Measurements from ENCODE around the gene PRLR.

Gene PRLR

DNA sequence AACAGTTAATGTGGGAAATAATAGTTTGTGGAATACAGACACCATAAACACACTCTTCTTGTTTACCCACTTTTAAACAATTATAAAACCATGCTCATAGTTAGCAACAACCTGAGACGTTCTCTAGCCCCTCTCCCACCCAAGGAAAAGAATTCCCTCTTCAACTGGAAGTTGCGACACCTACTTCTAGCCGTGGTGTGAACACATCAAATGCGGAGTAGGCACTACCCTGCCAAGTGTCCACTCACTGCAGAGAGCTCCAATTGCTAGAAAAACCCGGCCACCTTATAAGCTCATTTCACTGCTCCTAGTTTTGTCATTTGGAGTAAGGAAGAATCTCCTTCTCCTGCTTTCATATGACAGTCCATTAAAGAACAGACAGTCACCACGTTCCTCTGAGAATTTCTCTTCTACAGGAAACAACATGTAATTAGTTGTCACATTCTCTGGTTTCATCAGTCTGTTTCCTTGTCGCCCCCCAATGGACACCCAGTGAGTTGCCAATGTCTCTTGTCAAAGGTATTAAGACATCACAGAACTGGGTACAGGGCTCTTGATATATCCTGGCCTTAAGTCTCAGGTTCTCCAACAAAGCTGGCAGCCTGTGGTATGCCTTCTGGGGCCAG is 47.3 kb downstream of the PRLR start:
- TF ChIP-seq ZFX (IDR thresholded peaks at IDR 0.05; ENCODE audit: borderline replicate concordance) = no peak
- TF ChIP-seq, protein P1, sequence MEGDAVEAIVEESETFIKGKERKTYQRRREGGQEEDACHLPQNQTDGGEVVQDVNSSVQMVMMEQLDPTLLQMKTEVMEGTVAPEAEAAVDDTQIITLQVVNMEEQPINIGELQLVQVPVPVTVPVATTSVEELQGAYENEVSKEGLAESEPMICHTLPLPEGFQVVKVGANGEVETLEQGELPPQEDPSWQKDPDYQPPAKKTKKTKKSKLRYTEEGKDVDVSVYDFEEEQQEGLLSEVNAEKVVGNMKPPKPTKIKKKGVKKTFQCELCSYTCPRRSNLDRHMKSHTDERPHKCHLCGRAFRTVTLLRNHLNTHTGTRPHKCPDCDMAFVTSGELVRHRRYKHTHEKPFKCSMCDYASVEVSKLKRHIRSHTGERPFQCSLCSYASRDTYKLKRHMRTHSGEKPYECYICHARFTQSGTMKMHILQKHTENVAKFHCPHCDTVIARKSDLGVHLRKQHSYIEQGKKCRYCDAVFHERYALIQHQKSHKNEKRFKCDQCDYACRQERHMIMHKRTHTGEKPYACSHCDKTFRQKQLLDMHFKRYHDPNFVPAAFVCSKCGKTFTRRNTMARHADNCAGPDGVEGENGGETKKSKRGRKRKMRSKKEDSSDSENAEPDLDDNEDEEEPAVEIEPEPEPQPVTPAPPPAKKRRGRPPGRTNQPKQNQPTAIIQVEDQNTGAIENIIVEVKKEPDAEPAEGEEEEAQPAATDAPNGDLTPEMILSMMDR (IDR thresholded peaks at IDR 0.05) = peak; percentile 69
- H3K27ac ChIP-seq = no peak overlapping the region

DNA sequence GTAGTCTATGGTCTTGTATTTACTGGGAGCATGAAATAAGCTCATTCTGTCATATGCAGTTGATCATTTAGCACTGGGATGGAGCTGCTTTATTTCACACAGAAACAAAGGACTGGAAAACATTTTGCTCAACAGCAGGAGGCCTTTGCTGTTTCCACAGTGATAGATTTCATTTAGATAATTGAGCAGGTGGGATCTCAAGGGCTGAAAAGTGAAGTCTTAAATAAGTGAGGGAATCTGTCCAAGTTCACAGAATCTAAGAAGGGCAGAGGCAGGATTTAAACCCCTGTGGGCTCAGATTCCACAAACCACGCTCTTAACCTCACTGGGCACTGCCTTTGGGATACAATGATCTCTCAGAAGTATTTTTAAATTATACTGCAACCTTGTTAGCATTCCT is 47.8 kb downstream of the PRLR start:
- no peak for TF ChIP-seq ZFX (IDR thresholded peaks at IDR 0.05; ENCODE audit: borderline replicate concordance)
- TF ChIP-seq, protein P1 (IDR thresholded peaks at IDR 0.05) = no peak

DNA sequence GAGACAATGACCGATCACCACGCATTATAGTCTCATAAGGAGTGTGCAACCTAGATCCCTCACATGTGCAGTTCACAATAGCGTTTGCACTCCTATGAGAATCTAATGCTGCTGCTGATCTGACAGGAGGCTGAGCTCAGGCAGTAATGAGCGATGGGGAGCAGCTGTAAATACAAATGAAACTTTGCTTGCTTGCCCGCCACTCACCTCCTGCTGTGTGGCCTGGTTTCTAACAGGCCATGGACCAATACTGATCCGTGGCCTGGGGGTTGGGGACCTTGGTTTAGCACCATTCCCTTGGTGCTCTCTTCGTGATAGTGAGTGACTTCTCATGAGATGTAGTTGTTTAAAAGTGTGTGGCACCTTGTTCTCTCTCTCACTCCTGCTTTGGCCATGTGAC is 50.2 kb downstream of the PRLR start:
- TF ChIP-seq, protein P1 (IDR thresholded peaks at IDR 0.05) = no peak
- TF ChIP-seq ZFX (IDR thresholded peaks at IDR 0.05; ENCODE audit: borderline replicate concordance) = no peak
- H3K27ac ChIP-seq = no peak overlapping the region

More for the DNA sequence above, 47.8 kb downstream of the PRLR start:
- no peak overlapping the region for H3K27ac ChIP-seq

DNA sequence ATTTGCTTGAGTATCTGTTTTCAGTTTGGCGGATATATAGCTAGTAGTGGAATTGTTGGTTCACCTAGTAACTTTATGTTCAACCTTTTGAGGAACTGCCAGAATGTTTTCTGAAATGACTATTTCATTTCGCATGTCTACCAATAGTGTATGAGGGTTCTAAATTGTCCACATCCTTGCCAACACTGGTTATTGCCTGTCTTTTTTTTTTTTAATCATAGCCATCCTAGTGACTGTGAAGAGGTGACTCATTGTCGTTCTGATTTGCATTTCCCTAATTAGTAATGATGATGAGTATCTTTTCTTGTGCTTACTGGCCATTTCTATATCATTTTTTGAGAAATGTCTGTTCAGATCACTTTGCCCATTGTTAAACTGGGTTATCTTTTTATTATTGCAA is 52.5 kb downstream of the PRLR start:
- no peak for TF ChIP-seq ZFX (IDR thresholded peaks at IDR 0.05; ENCODE audit: borderline replicate concordance)
- TF ChIP-seq, protein P1 (IDR thresholded peaks at IDR 0.05) = no peak
- H3K27ac ChIP-seq = no peak overlapping the region

DNA sequence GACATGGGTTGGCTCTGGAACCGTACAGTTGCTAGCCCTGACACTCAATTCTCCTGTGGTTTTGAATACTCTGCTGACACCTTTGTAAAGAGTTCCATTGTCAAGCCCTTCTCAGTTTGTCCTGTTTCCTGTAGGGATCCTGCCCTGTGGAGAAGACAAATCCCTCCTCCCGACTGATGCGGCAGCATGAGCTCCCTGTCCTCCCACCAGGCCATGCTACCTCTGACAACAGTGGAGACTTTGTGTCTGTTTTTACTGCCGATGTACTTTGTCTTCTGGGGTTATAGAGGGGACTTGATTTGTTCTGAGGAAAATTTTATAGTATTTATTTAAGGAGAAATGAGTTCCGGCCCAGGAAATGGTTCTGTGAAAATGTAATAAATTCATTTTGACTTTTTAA is 57.8 kb downstream of the PRLR start:
- no peak overlapping the region for H3K27ac ChIP-seq
- TF ChIP-seq ZFX (IDR thresholded peaks at IDR 0.05; ENCODE audit: borderline replicate concordance) = no peak
- TF ChIP-seq, protein P1 (IDR thresholded peaks at IDR 0.05) = no peak

DNA sequence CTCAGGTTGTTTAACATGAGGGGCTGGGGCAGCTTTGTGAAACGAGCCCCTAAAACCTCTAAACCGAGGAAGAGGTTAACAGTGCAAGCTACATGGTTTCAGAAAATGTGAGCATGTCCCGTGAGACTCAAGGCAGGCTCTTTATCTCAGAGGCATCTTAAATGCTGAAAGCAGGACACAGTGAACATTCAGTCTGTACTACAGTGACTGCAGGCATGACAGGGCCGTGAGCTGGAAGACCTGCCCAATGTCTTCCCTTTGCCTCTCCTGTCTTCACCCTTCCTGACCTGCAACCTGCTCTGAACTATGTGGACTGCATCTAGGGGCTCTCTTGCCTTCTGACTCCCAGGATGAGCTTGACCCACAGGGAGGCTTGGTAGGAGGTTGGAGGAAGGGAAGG is 58.3 kb downstream of the PRLR start:
- no peak for TF ChIP-seq ZFX (IDR thresholded peaks at IDR 0.05; ENCODE audit: borderline replicate concordance)
- TF ChIP-seq, protein P1 (IDR thresholded peaks at IDR 0.05) = no peak
- no peak overlapping the region for H3K27ac ChIP-seq

DNA sequence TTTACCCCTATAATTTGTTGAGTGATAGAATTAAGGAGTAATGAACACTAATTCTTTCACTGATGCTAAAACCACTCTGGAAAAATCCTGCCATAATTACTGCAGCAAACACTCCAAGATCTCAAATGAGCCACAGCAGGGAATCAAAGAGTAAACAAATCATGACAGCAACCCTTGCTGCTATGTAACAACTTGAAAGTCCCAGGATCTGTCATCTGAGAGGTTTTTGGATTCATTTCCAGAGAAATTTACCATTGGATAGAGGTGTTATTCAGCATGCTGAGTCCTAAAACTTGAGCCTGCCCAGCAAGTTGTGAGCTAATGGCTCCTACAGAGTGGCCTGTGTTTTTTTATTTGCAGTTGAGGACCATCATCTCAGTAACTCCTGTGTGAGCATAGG is 59.2 kb downstream of the PRLR start:
- H3K27ac ChIP-seq = no peak overlapping the region
- TF ChIP-seq, protein P1 (IDR thresholded peaks at IDR 0.05) = no peak
- no peak for TF ChIP-seq ZFX (IDR thresholded peaks at IDR 0.05; ENCODE audit: borderline replicate concordance)

Measured in 22Rv1 (cell line).